Gastrocnemius medialis (tissue), 4 donors: Measurements from ENCODE around the gene ZBP1.

Experiments
- CTCF ChIP-seq, 5 experiments: fragments of 450-650 bp in 3 of 5; fragments of 200-600 bp in 2 of 5; sonication (generic) in 2 of 5; IDR thresholded peaks in 4 of 5; conservative IDR thresholded peaks in 1 of 5; 1 replicate in 4 of 5; 2 replicates in 1 of 5; pipeline ENCODE4 v1.5.1; 2016 to 2019; ENCODE audit warnings: antibody characterized with exemption in 5 of 5, mild to moderate bottlenecking in 3 of 5, moderate library complexity in 3 of 5
- POLR2A ChIP-seq, 2 donors: fragments of 450-650 bp; IDR thresholded peaks; one replicate each; pipeline ENCODE4 v1.6.1; 2017; ENCODE audit warnings: antibody characterized with exemption in 2 of 2, mild to moderate bottlenecking in 2 of 2, moderate library complexity in 2 of 2

- TF ChIP-seq CTCF (IDR thresholded peaks at IDR 0.05 in 4 of 5, conservative IDR thresholded peaks at IDR 0.05 in 1 of 5) (no peak), POLR2A (IDR thresholded peaks at IDR 0.05) (no peak)
Measured at GRCh38 chr20:57653910-57654309, 33.7 kb upstream of the ZBP1 start.
